ENCODE results near the gene CAMTA1.

CAMTA1 gene

DNA sequence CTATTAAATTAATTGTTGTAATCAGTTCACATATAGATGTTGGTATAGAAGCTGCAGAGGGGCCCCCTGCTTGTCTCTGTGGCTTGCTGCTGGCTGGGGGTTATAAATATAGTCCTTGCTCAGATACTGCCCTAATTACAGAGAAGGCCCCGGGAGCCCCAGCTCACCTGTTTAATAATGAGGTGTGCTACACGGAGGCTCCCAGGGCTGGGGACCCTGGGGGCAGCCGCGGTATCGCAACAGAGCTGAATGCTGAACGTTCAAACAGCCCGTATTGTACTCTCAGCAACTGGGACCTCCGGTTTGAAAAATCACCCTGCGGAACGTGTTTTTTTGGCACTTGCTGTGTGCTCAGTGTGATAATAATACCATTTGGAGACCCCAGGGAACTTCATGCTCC is 309.3 kb downstream of the CAMTA1 start:
- no peaks in the 10 kb centered on the region for H4K20me1 ChIP-seq (ENCODE audit: low read depth, low read length)
- TF ChIP-seq, protein P1, sequence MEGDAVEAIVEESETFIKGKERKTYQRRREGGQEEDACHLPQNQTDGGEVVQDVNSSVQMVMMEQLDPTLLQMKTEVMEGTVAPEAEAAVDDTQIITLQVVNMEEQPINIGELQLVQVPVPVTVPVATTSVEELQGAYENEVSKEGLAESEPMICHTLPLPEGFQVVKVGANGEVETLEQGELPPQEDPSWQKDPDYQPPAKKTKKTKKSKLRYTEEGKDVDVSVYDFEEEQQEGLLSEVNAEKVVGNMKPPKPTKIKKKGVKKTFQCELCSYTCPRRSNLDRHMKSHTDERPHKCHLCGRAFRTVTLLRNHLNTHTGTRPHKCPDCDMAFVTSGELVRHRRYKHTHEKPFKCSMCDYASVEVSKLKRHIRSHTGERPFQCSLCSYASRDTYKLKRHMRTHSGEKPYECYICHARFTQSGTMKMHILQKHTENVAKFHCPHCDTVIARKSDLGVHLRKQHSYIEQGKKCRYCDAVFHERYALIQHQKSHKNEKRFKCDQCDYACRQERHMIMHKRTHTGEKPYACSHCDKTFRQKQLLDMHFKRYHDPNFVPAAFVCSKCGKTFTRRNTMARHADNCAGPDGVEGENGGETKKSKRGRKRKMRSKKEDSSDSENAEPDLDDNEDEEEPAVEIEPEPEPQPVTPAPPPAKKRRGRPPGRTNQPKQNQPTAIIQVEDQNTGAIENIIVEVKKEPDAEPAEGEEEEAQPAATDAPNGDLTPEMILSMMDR (IDR thresholded peaks at IDR 0.05; ENCODE audit: insufficient read depth, low read length, poor library complexity, severe bottlenecking): no peak
- no peak for TF ChIP-seq EZH2phosphoT487 (conservative IDR thresholded peaks at IDR 0.05; ENCODE audit: low read length)
- no peak overlapping the region for H3K27ac ChIP-seq (ENCODE audit: low read depth, low read length)
- H3K27me3 ChIP-seq (ENCODE audit: low read length): no peaks in the 10 kb centered on the region
- no peaks in the 10 kb centered on the region for H3F3A ChIP-seq (ENCODE audit: insufficient read depth)
- no peak overlapping the region for H2AFZ ChIP-seq (ENCODE audit: low read depth, low read length, severe bottlenecking)
- H3K4me3 ChIP-seq (ENCODE audit: insufficient read depth, low read length, poor library complexity, severe bottlenecking): no peak overlapping the region
- H3K9me3 ChIP-seq (ENCODE audit: insufficient read depth, low read length): no peaks in the 10 kb centered on the region
- H3K9ac ChIP-seq (ENCODE audit: low read length): no peak overlapping the region
- no peak overlapping the region for H3K4me2 ChIP-seq (ENCODE audit: low read depth, low read length, poor library complexity, severe bottlenecking)
- no peaks in the 10 kb centered on the region for H3K79me2 ChIP-seq (ENCODE audit: insufficient read depth, low read length)
- no peaks in the 10 kb centered on the region for H3K9me2 ChIP-seq (replicated peaks; ENCODE audit: insufficient read depth, low read length)
- no peaks in the 10 kb centered on the region for H3K36me3 ChIP-seq (ENCODE audit: low read length)

DNA sequence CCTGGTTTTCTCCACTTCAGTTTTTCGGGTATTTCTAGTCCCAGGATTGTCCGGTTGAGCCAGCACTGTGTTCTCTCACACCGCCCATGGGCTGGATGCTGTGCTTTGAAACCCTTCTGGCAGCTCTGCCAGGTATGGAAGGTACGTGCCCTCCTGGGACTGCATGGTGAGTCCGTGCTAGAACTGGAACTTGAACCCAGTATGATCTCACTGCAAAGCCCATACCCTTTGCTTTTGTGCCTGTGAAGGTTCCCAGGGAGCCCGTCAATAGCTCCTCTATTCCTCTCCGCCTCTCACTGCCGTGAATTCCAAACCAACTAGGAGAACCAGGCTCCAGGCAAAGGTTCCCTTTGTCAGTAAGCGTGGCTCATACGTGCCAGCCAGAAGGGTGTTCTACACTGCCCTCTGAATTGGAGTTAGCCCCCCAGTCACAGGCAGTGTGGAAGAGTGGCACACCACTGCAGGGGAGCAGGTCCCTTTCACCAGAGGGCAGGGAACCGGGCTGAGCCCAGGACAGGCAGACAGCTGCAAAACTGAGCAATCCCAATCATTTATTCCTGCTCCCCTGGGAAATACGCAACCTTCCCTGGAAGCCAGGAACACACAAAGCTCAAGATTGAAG is 310.2 kb downstream of the CAMTA1 start:
- H3K27ac ChIP-seq (ENCODE audit: low read depth, low read length): no peak overlapping the region
- no peak overlapping the region for H3K9ac ChIP-seq (ENCODE audit: low read length)
- no peak overlapping the region for H3K4me2 ChIP-seq (ENCODE audit: low read depth, low read length, poor library complexity, severe bottlenecking)
- no peaks in the 10 kb centered on the region for H3K9me2 ChIP-seq (replicated peaks; ENCODE audit: insufficient read depth, low read length)
- no peak overlapping the region for H3K4me3 ChIP-seq (ENCODE audit: insufficient read depth, low read length, poor library complexity, severe bottlenecking)
- no peaks in the 10 kb centered on the region for H3K9me3 ChIP-seq (ENCODE audit: insufficient read depth, low read length)
- no peak for TF ChIP-seq EZH2phosphoT487 (conservative IDR thresholded peaks at IDR 0.05; ENCODE audit: low read length)
- TF ChIP-seq, protein P1 (IDR thresholded peaks at IDR 0.05; ENCODE audit: insufficient read depth, low read length, poor library complexity, severe bottlenecking): no peak
- H3F3A ChIP-seq (ENCODE audit: insufficient read depth): no peaks in the 10 kb centered on the region
- no peaks in the 10 kb centered on the region for H4K20me1 ChIP-seq (ENCODE audit: low read depth, low read length)
- no peaks in the 10 kb centered on the region for H3K79me2 ChIP-seq (ENCODE audit: insufficient read depth, low read length)
- no peaks in the 10 kb centered on the region for H3K36me3 ChIP-seq (ENCODE audit: low read length)
- H3K27me3 ChIP-seq (ENCODE audit: low read length): no peaks in the 10 kb centered on the region
- H2AFZ ChIP-seq (ENCODE audit: low read depth, low read length, severe bottlenecking): no peak overlapping the region

DNA sequence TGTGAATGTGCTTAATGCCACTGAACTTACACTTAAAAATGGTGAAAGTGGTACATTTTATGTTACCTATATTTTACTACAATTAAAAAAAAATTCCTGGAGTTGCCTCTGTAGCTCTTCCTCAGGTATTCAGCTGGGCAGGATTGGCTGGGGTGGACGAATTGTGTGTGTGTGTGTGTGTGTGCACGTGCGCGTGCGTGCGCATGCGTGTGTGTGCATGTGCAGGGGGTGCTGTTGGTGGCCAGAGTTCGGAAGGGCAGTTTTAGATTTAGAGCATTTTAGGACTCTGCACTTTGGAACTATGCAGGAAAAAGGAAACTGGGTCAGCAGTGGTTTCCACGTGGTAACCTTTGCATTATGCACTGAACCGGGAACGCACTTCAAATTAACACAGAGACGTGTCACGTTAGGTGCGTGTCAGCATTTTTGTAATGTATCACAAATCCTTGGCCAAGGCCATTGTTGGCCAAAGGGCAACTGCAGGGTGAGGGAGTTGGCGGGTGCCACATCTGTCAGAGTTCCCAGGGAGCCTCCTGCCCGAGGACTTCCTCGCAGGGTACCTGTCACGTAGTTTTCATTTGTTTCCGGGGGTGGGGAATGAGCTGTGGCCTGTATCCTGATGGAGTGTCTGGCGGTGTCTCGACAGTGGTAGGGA is 312.8 kb downstream of the CAMTA1 start:
- H4K20me1 ChIP-seq (ENCODE audit: low read depth, low read length): no peaks in the 10 kb centered on the region
- no peaks in the 10 kb centered on the region for H3K9me2 ChIP-seq (replicated peaks; ENCODE audit: insufficient read depth, low read length)
- TF ChIP-seq EZH2phosphoT487 (conservative IDR thresholded peaks at IDR 0.05; ENCODE audit: low read length): no peak
- TF ChIP-seq, protein P1 (IDR thresholded peaks at IDR 0.05; ENCODE audit: insufficient read depth, low read length, poor library complexity, severe bottlenecking): no peak
- H3K4me2 ChIP-seq (ENCODE audit: low read depth, low read length, poor library complexity, severe bottlenecking): no peak overlapping the region
- H3K27me3 ChIP-seq (ENCODE audit: low read length): no peaks in the 10 kb centered on the region
- H3K9me3 ChIP-seq (ENCODE audit: insufficient read depth, low read length): no peaks in the 10 kb centered on the region
- no peak overlapping the region for H3K9ac ChIP-seq (ENCODE audit: low read length)
- H3F3A ChIP-seq (ENCODE audit: insufficient read depth): no peaks in the 10 kb centered on the region
- no peaks in the 10 kb centered on the region for H3K79me2 ChIP-seq (ENCODE audit: insufficient read depth, low read length)
- no peak overlapping the region for H3K4me3 ChIP-seq (ENCODE audit: insufficient read depth, low read length, poor library complexity, severe bottlenecking)
- H2AFZ ChIP-seq (ENCODE audit: low read depth, low read length, severe bottlenecking): no peak overlapping the region
- H3K27ac ChIP-seq (ENCODE audit: low read depth, low read length): no peak overlapping the region
- H3K36me3 ChIP-seq (ENCODE audit: low read length): no peaks in the 10 kb centered on the region

Measured in SU-DHL-6 (cell line).